SHP77 treated with DMSO at 0.1 percent for 48 hours (cell line): ENCODE data around the gene SEC14L2.

ENCODE experiments used
- DNase-seq: peaks from one replicate; lab custom pipeline; 2025; lab: John Stamatoyannopoulos, UW

SEC14L2 gene

DNA sequence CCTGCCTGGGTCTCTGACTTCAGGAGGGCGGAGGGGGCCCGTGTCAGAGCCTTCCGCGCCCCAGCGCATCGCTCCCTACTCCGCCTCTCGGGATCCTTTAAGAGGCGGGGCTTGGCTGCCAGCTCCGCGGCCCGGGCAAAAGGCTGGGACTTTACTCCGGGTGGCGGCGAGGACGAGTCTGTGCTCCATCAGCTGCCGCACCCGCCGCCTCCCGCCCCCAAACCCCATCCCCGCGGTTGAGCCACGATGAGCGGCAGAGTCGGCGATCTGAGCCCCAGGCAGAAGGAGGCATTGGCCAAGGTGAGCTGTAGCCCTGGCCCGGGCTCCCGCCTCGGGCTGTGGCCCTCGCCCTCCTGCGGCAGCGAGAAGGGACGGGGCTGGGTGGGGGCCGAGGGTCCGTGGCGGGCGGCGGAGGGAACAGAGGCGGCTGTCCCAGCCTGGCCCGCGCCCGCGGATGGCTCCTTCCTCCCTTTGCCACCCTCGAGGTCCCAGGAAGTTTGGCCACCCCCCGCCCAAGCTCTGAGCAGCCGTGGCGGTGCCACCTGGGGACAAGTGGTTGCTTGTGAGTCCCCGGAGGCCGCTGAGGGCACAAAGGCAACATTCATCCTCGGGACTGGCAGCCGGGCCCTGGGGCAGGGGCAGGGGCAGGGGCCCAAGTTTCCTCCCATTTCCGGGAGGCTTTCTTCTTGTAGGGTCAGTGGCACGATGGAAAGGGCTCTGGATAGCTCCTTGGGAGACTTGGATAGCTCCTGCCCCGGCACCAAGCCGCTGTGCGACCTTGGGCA, at the start of gene SEC14L2:
Gene SEC14L2, plus strand, starts transcription at position 148 of the 785 bp plus-strand sequence. Its CDS starts 99 bp downstream, at position 247.
- DNase-seq: no peak

DNA sequence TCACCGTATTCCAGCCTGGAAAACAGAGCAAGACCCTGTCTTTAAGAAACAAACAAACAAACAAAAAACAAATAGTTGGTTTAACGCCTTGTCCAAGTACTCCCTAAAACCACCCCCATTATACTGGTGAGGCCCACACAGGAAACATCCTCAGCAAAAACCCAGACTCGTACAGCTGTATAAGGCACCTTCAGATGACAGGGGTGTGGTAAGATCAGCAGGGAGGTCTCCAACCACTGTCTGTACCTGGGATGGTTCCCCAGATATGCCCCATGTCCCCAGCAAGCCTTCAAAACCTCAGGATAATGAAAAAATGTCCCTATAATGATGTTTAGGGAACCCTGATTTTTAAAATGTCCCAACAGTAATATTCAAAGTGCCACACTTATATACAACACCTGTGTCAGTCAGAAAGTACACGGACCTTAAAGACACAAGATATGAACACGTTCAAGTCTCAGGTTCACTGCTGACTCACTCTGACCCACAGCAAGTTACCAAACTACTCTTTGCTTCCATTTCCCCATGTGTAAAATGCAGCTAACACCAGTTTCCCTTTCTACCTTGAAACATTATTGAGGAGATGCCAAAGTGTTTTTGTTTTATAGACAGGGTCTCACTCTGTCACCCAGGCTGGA, 49.4 kb upstream of the SEC14L2 start:
- DNase-seq: no peak

DNA sequence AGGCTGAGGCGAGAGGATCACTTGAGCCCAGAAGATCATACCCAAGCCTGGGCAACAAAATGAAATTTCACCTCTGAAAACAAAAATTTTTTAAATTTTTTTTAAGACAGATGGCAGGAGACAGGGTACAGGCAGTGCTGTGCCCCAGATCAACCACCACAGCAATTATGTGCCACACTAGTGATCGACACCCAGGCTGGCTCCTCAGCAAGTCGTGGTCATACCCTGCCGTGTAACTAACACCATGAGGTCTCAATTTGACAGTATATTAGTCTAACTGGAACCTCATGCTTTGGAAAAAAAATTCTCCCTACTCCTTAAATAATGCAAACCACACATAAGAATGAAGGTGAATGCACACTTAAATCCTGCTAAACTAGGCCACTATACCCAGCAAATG, 48.4 kb upstream of the SEC14L2 start:
- no peak for DNase-seq

DNA sequence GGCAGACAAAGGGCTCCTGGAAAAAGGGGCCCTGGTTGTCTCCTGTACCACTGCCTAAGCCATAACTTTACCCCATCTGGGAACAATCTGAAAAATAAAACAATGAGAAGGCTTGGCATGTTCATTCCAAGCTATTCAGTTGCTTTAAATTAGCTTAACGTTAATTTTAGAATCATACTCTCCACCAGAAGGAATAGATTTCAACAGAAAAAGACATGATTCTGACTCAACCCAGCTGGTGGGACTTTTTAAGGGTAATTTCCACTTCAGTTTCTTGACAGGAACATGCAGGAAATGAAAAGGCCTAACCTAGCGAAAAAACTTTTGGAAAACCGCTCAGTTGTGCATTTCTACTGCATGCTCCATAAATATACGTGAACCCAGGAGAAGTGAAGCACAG, 48.0 kb upstream of the SEC14L2 start:
- no peak for DNase-seq

DNA sequence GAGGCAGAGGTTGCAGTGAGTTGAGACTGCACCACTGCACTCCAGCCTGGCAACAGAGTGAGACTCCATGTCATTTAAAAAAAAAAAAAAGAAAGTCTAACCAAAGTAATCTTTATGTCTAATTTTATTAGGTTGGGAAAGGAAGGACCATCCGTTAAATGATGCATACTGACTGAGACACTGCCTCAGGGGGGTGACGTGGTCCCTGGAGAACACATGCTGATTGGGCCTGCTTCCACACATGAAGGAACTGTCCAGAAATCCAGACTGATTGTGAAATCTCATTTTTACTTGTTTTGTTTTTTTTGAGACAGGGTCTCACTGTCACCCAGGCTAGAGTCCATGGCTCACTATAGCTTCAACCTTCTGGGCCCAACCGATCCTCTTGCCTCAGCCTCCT, 45.6 kb upstream of the SEC14L2 start:
- DNase-seq: no peak

DNA sequence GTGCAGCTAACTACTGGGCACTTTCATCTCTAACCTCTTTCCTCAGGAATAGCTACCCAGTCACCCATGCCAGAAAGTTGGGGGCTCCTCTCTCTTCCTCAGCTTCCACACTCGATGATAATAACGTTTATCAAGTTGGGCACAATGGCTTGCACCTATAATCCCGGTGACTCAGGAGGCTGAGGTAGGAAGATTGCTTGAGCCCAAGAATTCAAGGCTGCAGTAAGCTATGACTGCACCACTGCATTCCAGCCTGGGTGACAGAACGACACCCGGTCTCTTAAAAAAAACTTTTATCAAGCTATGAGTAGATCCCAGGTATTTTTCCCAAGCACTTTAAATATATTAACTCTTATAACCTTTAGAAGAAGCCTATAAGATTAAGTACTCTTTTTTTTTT, 42.2 kb upstream of the SEC14L2 start:
- DNase-seq: no peak

DNA sequence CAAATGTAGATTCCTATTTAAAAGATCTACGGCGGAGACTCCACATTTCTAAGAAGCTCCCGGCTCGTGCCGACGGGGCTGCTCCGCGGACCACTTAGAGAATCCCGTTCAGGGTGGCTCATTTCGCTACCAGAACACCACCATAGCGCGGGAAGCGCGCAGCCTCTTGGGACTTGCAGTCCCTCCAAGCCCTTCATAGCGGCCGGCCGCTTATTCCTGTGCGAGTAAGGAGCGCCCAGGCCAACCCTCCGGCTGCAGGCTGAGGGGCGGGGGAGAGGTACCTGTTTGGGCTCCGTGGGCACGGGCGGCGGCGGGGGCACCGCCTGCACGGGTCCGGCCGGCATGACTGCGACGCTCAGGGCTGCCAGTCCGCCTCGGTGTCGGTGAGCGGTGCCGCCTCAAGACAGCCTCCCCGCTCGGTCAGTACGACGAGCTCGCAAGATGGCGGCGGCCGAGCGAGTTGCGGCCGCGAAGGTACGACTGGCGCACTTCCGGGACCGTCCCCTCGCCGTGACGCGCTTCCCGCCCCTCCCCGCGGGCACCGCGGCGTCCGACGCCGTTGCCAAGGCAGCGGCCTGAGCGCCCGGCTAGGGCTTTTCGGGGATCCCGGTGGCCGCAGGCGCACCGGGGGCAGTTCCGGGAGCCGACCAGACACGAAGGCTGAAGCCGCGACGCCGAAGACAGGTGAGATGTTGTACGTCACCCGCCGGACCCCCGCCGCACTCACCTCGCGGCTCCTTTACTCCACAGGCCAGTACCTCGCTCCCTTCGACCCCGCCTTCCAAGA, 40.2 kb upstream of the SEC14L2 start, which contains the start of the genes CCDC157 and SF3A1:
Gene CCDC157, plus strand, starts transcription at position 559 of the 787 bp plus-strand sequence. CDS start 8,994 bp downstream, outside the sequence.
Gene SF3A1, minus strand, starts transcription at position 446 of the 787 bp plus-strand sequence. Its CDS starts 102 bp downstream, at position 344.
- DNase-seq: peak; percentile 86

DNA sequence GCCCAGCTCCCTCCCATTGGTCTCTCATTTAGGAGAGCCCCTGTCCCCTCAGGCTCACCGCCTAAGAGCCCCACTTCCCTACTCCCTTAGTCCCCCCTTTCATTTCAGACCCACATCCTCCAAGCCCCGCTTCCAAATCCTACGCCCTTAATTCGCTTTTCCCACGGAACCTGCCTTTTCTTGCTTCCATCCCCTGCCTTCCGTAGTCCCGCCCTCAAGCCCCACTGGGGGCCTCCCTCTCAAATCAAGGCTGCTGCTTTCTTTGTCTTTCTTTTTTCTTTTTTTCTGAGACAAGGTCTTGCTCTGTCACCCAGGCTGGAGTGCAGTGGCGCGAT, 39.6 kb upstream of the SEC14L2 start:
- DNase-seq: no peak

DNA sequence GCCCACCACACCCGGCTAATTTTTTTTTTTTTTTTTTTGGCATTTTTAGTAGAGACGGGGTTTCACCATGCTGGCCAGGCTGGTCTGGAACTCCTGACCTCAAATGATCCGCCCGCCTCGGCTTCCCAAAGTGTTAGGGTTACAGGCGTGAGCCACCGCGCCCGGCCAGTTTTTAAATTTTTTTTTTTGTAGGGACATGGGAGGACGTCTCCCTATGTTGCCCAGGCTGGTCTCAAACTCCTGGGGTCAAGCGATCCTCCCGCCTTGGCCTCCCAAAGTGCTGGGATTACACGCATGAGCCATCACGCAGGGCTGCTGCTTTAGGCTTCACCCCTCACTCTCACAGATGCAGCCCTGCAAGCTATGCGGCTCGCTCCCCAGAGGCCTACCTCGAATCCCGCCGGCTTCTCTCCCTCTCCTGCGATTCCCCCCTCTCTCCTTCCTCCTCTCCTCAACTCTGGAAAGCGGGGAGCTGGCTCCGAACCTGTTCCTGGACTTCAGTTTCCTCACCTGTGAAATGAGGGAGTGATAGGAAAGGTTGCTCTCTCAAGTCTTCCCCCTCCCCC, 39.1 kb upstream of the SEC14L2 start:
- DNase-seq: no peak

DNA sequence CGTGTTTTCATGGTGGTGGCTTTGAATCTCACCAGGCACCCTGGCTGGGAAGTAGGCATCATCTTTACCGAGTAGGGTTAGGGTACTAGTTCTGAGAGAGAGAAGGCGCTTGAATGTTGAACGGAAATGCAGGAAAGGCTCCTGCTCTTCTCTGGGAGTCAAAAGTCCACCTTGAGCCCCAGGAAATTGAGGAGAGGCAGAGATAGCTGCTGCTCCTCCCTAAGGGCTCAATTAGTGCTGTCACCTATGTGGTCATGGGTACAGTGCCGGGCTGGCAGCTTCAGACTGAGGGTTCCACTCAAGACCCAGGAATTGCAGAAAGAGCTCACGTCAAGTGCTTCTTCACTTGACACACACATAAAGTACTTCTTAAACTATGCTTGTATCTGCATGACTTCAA, 38.3 kb upstream of the SEC14L2 start:
- no peak for DNase-seq

DNA sequence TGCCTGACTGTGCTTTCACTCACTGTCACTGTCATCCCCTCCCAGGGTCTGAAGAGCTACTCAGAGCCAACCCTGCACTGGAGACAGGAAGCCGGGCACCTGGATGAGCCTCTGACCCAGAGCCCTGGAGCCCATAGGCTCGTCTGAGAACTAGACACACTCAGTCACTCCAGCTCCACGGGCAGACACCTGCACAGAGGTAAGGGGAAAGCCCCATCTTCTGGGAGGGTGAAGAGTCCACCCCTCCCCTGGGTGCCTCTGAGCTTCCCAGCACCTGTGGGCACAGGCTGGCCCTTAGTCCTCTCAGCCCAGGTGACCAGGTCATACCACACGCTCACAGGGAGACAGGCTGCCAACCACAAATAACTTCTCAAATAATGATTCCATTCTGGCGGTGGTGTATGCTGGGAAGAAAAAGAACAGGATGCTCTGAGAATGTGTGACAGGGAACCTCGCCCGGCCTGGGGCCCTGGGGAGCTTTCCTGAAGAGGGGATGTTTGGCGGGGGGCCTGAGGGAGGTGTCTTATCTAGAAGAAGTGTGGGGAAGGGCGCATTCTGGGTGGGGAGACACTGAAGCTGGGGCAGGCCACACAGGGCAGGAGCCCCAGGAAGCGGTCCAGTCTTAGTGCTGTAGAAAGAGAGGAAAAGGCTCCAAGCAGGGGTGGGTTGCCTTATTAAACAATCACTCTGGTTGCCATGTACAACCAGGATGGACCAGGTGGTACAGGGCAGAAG, 34.7 kb upstream of the SEC14L2 start:
- DNase-seq: no peak

DNA sequence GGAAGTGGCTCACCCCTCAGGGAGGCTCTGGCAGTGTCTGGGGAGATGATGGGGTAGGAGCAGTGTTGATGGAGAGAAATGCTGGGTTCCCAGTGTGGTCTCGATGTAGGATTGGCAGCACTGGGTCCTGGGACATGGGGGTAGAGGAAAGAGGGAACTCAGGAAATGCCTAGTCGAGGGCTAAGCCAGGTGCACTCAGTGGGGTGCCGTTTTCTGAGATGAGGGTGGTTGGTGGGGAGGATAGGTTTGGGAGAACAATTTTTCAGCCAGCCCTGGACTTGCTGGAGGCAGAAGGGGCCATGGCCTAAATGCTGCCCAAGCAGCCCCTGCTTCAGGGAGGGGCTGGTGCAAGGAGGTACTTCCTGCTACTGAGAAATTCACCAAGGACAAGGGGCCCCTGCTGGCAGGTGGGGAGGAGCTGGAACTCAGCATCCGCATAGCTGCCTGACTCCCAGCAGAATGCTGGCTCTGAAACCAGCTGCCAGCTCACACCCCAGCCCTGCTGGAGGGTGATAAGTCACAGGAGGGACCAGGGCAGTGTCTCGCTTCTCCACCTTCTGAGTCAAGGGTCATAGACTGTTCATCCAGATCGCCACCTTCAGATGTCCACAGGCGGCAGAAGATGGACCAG, 34.1 kb upstream of the SEC14L2 start:
- no peak for DNase-seq

DNA sequence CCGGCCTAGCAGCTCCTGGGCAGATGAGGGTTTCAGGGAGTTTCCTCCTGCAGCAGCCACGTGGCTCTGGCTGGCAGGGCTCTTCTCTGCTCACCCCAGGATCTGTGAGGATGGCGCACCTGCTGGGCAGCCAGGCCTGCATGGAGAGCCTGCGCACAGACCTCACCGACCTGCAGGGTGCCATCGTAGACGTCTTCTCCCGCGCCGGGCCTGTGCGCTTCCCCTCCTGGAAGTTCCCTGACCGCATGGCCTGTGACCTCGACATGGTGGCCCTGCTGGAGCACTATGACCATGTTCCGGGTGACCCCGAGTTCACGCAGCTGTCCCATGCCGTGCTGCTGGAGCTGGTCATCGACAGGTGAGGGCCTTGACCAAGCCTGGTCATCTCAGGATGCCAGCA, 30.9 kb upstream of the SEC14L2 start:
- DNase-seq: no peak

DNA sequence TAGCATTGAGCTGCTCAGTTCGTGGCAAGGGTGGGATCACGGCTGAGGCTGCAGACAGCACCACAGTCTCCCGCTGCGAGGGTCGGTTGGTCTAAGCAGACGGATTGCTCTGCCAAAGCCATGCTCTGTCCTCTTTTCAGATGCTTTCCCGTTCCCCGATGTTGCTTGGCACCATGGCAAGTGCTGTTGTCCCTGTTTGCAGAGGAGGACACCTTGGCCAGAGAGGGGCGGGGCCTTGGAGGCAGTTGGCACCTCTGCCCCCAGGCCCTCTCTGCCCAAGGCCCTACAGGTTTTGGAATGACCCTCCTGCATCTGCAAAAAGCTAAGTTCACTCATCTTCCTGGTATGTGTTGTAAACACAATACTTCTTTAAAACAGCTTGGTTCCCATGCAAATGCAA, 28.4 kb upstream of the SEC14L2 start:
- no peak for DNase-seq

DNA sequence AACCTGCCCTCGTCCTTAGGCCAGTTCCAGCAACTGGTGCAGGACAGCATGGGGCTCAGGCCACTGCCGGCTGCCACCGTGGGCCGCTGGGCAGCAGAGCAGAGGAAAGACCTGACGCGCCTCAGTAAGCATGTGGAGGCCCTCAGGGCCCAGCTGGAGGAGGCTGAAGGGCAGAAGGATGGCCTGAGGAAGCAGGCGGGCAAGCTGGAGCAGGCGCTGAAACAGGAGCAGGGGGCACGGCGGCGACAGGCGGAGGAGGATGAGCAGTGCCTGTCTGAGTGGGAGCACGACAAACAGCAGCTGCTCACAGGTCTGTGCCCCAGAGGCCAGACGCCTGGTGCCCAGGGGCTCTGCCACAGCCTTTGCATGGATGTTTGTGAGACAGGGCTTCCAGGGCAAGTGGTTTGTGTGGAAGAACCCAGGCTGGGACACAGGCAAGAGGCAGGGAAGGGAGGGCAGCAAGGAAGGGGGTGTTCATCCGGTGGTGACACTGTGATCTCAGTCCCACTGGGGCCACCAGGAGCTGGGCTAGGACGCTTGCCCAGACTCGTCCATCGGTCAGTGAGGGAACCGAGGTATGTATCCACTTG, 26.1 kb upstream of the SEC14L2 start:
- no peak for DNase-seq

DNA sequence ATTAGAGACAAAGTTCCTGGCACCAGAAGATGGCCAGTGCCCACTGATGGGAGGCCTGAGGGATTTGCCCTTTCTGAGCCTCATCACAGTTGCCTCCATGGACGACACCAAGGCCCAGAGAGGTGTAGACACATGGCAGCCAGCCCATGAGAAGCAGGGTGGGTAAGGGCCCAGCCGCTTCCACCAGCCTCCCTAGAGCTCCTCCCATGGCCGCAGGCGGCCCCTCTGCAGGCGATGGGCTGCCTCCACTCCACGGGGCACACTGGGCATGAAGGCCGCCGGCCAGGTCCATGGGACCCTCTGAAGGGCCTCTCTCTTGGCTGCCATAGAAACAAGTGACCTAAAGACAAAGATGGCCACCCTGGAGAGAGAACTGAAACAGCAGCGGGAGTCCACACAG, 25.5 kb upstream of the SEC14L2 start:
- no peak for DNase-seq

DNA sequence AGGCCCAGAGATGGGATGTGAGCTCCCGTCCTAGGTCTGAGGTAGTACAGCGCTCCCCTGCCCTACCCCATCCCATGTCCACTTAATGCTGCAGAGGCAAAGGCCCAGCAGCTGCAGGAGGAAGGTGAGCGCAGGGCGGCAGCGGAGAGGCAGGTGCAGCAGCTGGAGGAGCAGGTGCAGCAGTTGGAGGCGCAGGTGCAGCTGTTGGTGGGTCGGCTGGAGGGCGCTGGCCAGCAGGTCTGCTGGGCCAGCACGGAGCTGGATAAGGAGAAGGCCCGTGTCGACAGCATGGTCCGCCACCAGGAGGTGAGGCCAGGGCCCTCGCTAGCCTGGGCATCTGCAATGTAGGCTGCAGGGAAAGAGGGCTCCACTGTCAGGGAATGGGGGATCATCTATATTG, 24.8 kb upstream of the SEC14L2 start:
- DNase-seq: peak; percentile 27

DNA sequence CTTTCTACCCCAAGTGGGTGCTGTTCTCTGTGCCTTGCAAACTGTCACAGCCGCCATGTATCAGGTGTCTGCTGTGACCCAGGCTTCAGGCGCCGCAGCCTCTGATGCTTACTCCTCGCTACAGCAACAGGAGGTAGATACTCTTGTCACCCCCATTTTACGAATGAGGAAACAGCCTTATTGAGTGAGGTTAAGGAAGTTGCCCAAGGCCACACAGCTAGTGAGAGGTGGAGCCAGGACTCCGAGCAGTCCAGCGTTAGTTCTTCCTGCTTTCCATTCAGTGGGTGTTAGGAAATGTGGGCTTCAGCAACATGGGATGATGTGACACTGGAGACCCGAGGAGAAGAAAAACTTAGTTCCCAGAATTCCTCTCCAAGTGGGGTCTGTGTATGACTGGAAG, 23.9 kb upstream of the SEC14L2 start:
- DNase-seq: no peak

DNA sequence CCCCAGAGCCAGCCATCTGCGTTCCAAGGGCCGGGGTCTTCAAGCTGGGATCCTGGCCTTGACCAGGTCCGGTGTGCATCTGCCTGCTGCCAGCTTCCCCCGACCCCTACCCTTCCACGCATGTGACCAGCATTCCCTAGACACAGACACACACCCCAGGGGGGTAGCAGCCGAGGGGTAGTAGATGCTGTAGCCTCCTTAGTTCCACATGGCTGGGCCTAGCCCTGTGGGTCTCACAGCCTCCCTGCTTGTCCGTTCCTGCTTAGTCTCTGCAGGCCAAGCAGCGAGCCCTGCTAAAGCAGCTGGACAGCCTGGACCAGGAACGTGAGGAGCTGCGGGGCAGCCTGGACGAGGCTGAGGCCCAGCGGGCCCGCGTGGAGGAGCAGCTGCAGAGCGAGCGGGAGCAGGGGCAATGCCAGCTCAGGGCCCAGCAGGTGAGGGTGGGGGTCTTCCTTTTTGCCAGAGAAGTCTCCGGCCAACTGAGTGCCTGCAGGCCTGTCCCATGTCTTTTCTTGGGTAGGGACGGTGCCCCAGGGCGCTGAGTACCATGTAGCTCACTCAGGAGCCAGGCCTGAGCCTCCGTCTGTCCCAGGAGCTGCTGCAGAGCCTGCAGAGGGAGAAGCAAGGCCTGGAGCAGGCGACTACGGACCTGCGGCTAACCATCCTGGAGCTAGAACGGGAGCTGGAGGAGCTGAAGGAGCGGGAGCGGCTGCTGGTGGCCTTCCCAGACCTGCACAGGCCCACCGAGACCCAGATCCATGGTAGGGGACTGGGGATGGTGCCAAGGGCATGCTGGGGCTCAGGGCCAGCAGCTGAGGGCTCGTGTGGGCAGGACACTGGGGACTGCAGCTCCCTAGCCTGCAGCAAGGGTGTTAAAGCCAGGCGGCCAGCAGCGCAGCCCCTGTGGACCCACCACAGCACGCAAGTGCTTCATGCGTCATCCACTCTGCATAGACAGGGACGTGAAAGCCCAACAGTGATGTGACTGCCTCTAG, 23.2 kb upstream of the SEC14L2 start:
- no peak for DNase-seq
